ENCODE results near the gene CALR3.

GRCh38 chr19:16519230-16519687 lies 23.3 kb upstream of the CALR3 start:
- TF ChIP-seq CTCF (IDR thresholded peaks at IDR 0.05) (no peak), POLR2A (IDR thresholded peaks at IDR 0.05) (no peak)
